Measurements from ENCODE around the gene TUBA3D. TPM values are rescaled to one million over a fixed set of nuclear protein-coding genes. Genes with fewer than 3 reads are reported as not detected.
A peak's percentile ranks its signal among the peaks of the same experiment; 100 is the strongest.
"Not testable (repeated sequence)": the region's sequence is repeated elsewhere in the genome, so short reads cannot be mapped to it uniquely, and the experiment has no call there.

TUBA3D gene
- total RNA-seq, 1 experiment from 2014 or later = not detected

DNA sequence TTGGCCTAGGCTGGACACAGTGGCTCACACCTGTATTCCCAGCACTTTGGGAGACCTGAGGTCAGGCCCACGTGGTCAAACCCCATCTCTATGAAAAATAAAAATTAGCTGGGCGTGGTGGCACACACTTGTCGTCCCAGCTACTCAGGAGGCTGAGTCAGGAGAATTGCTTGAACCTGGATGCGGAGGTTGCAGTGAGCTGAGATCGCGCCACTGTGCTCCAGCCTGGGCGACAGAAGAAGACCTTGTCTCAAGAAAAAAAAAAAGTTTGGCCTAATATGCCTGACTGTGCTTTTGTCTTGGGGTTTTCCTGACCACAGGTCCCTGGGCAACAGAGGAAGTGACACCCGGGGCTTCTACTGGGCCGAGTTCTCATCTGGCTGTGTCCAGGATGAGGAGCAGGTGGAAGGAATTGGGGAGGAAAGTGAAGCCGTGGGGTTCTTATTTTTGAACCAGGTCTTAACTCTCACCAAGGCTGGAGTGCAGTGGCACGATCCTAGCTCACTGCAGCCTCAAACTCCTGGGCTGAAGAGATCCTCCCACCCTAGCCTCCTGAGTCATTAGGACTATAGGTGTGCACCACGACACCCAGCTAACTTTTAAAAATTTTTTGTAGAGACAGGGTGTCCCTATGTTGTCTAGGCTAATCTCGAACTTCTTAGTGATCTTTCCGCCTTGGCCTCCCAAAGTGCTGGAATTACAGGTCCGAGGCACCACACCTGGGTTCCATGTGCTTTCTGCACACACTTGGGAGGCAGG lies 38.7 kb downstream of the TUBA3D start:
- not testable (repeated sequence) for DNase-seq (ENCODE audit: low read depth)

DNA sequence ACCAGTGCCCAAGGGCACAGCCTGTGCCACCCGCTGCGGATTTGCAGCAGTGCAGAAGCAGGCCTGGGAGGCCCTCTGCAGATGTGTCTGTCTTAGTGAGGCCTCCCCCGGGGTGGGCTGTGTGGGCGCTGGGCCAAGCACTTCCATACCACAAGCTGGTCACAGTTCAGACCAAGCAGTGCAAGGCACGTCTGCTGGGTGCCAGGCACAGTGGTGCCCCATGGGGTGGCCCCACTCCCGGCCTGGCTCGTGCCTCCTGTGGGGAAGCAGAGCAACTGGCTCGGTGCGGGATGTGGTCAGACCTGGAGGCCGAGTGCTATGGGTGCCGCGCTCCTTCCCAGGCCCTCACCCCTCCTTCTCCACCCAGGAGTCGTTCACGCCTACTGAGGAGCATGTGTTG lies 39.3 kb downstream of the TUBA3D start:
- DNase-seq (ENCODE audit: low read depth) = not testable (repeated sequence)

DNA sequence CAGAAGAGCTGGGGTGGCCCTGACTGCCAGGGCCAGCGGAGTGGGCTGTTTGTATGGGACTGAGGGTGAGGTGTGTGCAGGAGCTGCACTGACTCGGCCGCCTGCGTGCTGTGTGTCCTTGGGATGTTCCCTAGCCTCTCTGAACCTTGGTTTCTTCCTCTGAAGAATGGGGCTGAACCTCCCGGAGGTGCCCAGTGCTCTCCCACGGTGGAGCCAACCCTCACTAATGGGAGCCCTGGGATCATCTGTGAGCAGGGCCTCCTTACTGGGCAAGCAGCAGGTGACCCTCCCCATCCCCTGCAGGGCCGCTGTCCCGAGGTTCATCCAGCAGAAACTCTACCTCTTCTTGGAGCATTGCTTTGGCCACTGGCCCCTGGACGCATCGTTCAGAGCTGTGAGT lies 40.1 kb downstream of the TUBA3D start:
- no peak for DNase-seq (ENCODE audit: low read depth)

DNA sequence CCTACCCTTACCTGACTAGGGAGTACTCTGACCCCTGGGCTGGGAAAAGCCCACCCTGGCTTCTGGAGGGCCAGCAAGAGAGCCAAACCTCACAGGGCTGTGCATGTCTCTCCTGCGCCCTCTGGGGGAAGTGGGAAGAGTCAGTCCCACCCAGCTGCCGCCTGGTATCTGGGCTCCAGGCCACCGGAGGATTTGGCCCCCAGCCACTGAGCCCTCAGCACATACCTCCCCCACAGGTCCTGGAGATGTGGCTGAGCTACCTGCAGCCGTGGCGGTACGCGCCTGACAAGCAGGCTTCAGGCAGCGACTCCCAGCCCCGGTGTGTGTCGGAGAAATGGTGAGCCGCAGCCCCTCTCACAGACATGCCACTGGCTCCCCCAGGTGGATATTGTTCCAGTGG lies 40.7 kb downstream of the TUBA3D start:
- DNase-seq (ENCODE audit: low read depth) = peak; percentile 23

DNA sequence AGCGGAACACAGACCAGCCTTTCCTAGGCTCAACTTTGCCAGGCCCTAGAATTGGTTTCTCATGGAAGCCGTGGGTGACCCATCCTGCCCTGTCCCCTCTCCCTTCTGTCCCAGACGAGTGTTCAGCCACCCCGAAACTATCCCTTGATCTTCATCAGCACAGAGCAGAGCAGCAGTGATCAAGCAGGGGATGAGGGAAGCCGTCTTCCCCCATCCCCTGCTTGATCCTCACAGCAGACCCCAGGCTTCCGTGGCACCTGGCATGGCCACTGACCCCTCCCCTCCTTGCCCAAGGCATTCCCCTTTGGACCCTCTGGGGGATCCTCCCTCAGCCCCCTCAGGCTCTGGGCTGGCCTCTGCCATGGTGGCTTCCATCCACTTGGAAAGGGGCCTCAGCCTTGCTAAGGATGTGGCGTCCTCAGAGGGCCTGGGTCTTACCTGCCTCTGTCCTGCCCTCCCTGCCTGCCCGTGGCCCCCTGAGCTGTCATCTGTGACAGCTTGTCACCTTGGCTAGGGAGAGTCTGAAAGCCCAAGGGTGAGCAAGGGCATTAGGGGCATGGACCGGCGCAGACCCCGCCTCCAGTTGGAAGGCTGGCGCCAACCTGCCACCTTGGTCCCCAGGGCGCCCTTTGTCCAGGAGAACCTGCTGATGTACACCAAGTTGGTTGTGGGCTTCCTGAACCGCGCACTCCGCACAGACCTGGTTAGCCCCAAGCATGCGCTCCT lies 41.4 kb downstream of the TUBA3D start:
- DNase-seq (ENCODE audit: low read depth) = no peak

DNA sequence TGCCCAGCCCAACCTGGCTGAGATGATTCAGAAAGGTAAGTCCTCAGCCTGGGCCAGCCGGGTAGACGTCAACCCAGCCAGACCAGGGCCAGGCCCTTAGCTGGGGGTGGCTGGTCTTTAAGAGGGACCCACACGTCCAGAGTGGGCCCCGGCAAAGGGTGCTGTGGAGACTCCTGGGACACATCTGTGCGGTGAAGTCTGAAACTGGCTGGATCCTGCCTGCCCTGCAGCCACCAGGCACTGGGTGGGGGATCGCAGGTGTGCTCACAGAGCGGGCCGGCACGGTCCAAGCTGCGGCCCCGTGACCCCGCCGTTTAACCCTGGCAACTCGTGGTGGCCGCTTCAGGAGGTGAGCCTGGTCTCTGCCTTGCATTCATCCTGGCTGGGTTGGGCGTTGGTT lies 41.9 kb downstream of the TUBA3D start:
- not testable (repeated sequence) for DNase-seq (ENCODE audit: low read depth)

DNA sequence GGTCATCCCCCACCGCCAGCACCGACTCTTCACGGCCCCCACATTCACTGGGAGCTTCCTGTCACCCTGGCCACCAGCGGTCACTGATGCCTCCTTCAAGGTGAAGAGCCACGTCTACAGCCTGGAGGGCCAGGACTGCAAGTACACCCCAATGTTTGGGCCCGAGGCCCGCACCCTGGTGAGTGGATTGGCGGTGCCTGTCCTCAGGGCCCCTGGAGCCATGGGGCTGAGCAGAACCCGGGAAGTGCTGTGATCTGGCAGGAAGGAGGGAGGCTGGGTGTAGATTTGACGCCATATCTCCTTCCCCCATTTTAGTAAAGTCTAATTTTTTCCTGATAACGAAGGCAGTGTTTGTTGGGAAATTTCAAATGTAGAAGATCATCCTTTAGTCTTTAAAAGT lies 42.6 kb downstream of the TUBA3D start:
- not testable (repeated sequence) for DNase-seq (ENCODE audit: low read depth)

DNA sequence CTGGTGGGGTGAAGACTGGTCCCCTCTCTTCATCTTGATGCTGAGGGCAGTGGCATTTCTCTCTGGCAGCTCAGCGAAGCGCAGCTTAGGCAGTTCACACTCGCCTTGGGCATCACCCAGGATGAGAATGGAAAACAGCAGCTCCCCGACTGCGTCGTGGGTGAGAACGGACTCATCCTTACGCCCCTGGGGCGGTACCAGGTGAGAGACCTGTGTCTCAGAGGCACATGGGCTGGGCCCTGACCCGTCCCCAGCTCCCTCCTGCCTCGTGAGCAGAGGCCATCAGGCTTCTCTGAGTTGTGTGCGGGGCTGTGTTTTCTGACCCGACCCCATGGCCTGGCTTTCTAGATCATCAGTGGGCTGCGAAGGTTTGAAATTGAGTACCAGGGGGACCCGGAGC lies 43.5 kb downstream of the TUBA3D start:
- DNase-seq (ENCODE audit: low read depth) = no peak

DNA sequence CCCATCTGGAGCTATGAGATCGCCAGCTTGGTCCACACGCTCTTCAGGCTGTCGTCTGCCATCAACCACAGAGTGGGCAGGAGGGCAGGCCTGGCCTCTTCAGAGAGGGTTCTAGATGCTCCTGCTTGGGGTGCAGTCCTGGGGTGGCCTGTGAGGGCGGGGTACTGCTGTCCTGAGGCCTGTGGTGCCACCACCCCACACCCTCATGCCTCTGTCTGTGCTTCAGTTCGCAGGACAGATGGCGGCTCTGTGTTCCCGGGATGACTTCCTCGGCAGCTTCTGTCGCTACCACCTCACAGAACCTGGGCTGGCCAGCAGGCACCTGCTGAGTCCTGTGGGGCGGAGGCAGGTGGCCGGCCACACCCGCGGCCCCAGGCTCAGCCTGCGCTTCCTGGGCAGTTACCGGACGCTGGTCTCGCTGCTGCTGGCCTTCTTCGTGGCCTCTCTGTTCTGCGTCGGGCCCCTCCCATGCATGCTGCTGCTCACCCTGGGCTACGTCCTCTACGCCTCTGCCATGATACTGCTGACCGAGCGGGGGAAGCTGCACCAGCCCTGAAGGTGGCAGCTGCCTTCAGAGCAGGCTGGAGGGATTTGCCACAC lies 44.1 kb downstream of the TUBA3D start:
- DNase-seq (ENCODE audit: low read depth) = not testable (repeated sequence)

DNA sequence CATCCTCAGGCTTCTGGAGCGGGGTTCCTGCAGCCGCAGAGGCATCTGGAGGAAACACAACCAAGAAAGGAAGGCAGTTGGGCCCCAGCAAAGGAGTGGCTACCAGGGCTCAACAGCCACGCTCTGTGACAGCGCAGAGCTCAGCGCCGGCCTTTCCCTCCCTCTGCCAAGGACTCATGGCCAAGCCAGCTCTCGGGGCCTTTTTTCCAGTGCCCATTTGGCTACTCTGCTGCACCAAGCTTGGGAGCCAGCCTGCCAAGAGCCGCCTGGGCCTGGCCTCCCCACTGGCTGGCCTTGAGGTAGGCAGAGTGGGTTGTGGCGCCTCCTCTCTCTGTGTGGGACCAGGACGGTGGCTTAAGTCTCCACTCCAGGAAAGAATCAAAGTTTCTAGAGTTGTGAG lies 44.6 kb downstream of the TUBA3D start:
- no peak for DNase-seq (ENCODE audit: low read depth)

DNA sequence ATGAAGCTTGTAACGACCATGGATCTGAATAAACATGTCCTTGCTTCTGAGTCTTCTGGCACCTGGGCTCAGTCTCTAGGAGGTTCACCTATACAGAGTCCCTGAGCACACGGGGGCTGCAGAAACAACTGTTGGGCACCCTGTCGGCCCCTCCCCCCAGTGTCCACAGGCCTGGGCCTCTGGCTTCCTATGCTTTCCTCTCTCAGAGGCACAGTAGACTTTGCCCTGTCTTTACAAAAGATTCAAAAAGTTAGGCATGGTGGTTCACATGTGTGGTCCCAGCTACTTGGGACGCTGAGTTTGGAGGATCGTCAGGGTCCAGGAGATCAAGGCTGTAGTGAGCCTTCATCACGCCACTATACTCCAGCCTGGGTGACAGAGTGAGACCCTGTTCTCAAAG lies 45.6 kb downstream of the TUBA3D start:
- not testable (repeated sequence) for DNase-seq (ENCODE audit: low read depth)

DNA sequence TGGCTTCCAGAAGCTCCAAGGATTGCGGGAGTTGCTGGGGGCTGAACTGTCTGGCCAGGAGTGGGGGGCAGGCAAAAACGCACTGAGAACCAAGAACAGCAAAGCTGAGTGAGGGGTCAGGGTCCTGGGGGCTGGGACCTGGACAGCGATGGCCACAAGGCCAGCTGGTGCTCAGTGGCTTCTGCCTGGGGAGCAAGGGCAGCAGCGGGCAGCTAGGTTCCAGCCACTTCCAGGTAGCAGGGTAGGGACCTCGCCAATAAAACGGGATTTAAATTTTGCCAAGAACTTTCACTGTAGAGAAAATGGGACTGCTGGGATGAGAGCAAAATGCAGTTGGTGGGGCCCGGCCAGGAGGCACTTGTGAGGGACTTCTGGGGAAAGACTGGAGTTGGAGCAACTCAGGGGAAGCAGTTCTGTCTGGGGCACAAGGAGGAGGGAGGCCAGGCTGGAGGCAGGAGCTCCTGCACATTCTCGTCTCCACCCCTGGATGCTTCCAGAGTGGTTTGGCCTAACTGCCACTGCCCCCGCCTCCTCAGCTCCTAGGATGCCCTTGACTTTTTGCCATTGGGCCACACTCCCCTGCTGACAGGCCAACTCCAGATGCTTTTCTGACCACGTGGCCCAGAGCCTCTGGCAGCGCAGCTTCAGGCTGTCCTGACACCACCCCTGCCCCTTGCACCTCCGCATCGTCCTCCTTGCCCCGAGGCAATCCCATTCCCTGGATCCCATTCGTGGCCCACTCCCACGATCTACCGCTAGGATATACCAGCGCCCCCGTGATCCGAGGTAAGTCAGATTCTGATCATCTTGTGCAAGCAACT lies 46.3 kb downstream of the TUBA3D start:
- no peak for DNase-seq (ENCODE audit: low read depth)

DNA sequence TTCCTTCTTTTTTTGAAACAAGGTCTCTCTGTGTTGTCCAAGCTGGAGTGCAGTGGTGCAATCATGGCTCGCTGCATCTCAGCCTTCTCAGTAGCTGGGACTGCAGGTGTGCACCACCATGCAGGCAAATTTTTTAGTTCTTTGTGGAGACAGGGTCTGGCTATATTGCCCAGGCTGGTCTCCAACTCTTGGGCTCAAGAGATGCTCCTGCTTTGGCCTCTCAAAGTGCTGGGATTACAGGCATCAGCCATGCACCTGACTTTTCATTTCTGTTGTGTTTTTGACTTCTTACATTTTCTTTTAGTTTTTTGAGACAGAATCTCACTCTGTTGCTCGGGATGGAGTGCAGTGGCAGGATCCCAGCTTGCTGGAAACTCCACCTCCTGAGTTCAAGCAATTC lies 49.3 kb downstream of the TUBA3D start:
- DNase-seq (ENCODE audit: low read depth) = not testable (repeated sequence)

DNA sequence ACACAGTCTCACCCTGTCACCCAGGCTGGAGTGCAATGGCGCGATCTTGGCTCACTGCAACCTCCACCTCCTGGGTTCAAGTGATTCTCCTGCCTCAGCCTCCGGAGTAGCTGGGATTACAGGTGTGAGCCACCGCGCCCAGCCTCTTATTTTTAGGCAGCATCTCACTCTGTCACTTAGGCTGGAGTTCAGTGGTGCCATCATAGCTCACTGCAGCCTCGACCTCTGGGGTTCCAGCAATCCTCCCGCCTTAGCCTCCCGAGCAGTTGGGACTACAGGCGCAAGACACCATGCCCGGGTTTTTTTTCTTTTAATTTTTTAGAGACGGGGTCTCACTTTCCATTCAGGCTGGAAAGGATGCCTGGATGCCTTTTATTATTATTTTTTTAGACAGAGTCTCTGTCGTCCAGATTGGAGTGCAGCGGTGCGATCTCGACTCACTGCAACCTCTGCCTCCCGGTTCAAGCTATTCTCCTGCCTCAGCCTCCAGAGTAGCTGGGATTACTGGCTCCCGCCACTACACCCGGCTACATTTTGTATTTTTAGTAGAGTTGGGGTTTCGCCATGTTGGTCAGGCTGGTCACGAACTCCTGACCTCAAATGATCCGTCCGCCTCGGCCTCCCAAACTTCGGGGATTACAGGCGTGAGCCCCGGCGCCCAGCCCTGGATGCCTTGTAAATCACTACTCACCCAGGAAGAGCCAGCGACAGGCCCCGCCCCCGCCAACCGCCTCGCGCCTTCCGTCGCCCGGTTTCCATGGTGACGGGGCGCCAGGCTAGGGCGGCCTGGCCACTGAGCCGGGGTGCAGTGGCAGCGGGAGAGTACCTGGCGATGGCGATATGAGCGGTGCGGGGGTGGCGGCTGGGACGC lies 51.4 kb downstream of the TUBA3D start, which contains the start of gene CCDC74A:
TSS of gene CCDC74A (plus strand) at position 758 of the 871 bp plus-strand sequence. CDS start at position 841, 83 bp downstream.
- DNase-seq (ENCODE audit: low read depth) = peak; percentile 74

DNA sequence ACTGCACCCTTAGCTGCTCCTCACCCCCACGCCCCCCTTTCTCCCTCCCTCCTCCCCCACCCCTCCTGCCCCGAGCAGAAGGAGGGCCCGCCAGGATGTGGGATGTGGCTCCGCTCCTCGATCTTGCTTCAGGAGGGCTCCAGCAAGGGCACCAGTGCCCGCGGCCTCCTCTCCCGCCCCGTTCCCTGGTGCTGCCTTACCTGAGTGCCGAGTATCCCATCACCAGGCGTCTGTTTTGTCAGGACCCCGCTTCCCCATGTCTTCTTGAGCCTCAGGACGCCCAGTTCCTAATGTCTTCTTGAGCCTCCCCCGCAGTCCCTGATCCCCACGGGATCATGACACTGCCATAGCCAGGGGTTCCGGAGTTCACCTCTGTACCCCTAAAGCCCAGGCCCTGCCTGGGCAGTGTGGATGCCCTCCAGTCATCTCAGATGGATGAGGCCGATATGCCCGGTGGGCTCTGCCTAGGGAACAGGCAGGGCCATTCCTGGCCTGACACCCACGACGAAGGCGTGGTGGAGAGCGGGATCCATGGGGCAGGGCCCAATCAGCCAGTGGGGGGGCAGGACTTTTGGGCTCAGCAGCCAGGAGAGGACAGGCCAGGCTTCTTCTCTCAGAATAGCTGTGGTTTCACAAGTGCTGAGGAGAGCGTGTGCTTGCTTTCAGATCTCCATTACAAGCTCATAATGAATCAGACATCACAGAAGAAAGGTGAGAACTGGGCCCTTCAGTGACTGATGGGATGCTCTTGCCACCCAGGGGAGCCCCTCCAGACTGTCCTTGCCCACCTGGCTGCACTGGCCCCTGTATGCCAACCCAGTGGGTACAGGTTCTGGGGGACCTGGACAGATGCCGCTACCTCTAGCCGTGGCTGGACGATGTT lies 53.3 kb downstream of the TUBA3D start:
- DNase-seq (ENCODE audit: low read depth) = not testable (repeated sequence)

DNA sequence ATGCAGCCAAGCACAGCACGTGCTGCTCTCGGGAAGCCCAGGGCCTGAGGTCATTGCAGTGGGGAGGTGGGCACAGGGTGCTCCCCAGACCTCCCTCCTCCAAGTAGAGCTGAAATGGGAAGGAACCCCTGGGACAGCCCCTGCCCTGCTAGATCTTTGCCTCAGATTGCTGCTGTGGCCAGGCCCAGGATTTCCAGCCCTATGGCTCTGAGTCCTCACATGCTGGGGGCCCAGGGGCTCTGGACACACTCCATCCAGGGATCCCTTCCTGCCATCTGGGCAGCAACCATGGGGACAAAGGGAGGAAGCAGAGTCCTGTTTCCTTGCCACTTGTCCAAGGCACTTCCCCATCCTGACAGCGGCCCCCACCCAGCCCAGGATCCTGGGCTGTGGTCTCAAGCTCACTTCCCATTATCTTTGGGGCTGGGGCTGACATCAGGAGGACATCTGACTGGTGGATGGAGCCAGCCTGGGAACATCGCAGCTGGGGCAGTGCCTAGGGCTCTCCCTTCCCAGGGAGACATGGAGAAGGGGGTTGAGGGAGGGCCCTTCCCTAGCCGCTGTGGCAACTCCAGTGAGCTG lies 54.0 kb downstream of the TUBA3D start:
- DNase-seq (ENCODE audit: low read depth) = not testable (repeated sequence)

DNA sequence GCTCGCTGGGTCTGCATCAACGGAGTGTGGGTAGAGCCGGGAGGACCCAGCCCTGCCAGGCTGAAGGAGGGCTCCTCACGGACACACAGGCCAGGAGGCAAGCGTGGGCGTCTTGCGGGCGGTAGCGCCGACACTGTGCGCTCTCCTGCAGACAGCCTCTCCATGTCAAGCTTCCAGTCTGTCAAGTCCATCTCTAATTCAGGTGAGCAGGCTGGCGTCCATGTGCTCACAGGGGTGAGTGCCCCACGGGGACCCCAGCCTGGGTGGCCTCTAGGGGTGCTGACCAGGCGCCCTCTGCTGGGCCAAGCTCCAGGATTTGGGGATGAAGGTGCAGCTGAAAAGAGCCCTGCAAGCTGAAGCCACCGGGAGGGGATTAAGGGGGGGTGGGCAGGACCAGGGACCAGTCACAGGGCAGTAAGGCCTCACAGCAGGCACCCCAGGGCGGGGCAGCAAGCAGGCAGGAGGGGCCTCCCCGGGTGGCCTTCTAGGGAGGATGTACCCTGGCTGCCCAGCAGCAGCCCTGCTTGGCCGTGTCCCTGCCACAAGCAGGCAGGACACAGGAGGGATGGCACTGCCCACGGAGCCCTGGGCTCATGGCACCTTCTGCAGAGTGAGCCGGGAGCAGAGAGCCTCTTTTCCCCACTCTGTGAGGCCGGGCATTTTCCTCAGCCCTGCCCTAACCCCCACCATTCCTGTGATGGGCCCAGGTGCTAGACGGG lies 54.9 kb downstream of the TUBA3D start:
- not testable (repeated sequence) for DNase-seq (ENCODE audit: low read depth)

DNA sequence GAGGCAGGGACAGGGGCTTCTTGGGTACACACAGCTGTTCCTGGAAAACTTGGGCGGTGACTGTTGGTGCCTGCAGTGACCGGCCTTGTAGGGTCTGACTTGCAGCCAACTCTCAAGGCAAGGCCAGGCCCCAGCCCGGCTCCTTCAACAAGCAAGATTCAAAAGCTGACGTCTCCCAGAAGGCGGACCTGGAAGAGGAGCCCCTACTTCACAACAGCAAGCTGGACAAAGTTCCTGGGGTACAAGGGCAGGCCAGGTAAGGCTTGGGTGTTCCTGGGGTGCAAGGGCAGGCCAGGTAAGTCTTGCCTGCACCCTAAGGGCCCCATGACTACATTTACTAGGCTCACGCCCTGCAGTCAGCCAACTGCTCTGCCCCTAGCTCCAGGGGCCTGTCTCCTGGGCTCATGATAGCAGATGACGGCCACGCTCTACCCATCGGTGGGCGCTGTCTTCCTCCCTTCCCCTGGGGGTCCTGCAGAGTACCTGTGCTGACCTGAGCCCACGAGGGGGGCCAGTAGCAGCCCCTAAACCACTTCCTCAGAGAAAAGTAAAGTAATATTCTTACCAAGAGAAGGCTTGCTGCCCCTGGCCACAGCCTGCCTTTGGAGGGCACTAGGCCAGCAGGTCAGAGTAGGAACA lies 55.7 kb downstream of the TUBA3D start:
- DNase-seq (ENCODE audit: low read depth) = not testable (repeated sequence)
